Left lung (tissue), 10 donors: ENCODE measurements around the gene PSEN1. TPM values are rescaled to one million over a fixed set of nuclear protein-coding genes. Genes with fewer than 3 reads are reported as not detected.
A peak's percentile ranks its signal among the peaks of the same experiment; 100 is the strongest.

ENCODE experiments used
- ATAC-seq: fragments of 200-7000 bp; cut with Tn5 transposase; one replicate; pipeline ENCODE4 v1.9.1; 2020; ENCODE audit warnings: moderate library complexity
- DNase-seq, 4 donors: peaks; one replicate each; pipeline ENCODE4 v3.0.0-alpha.2; 2013 to 2020
- H3K27ac ChIP-seq, 2 donors: fragments of 200-600 bp; sonication (generic) in 1 of 2; one replicate each; pipeline versions ENCODE4 v1.5.0 to v1.8.0; 2020 to 2021
- H3K27me3 ChIP-seq, 2 donors: fragments of 200-600 bp; sonication (generic) in 1 of 2; one replicate each; pipeline versions ENCODE4 v1.5.0 to v1.8.0; 2020 to 2021
- H3K36me3 ChIP-seq, 2 donors: fragments of 200-600 bp; sonication (generic) in 1 of 2; one replicate each; pipeline versions ENCODE4 v1.5.0 to v1.8.0; 2020 to 2021
- H3K4me1 ChIP-seq, 2 donors: fragments of 200-600 bp; one replicate each; pipeline ENCODE4 v1.8.0; 2021
- H3K4me3 ChIP-seq, 2 donors: fragments of 200-600 bp; sonication (generic) in 1 of 2; one replicate each; pipeline versions ENCODE4 v1.5.0 to v1.8.0; 2020 to 2021; ENCODE audit warnings: mild to moderate bottlenecking in 1 of 2
- H3K9me3 ChIP-seq, 2 donors: fragments of 200-600 bp; sonication (generic) in 1 of 2; one replicate each; pipeline versions ENCODE4 v1.5.0 to v1.8.0; 2020 to 2021
- CTCF ChIP-seq, 2 donors: fragments of 200-600 bp; sonication (generic) in 1 of 2; IDR thresholded peaks; one replicate each; pipeline versions ENCODE4 v1.5.0 to v1.8.0; 2021; ENCODE audit warnings: antibody characterized with exemption in 2 of 2
- intact Hi-C, 2 donors: fragments of 100-400 bp; cut with DNase I; formaldehyde crosslinking; loops; one replicate each; pipeline versions ENCODE4 v1.11.2 to v1.14.2; 2022
- polyA plus RNA-seq, 6 donors: library from polyadenylated mRNA; unstranded; fragments of 120-200 nt; gene quantifications; one replicate each; pipeline ENCODE4 v1.2.1, GENCODE V29; 2013; ENCODE audit not compliant: insufficient read length in 6 of 6
- total RNA-seq, 2 donors: library from RNA; stranded (reverse); fragmentation: NEBNext Ultra II Directional; extraction: Animal tissue kit (Norgen Biotek cat#: 25700); gene quantifications; one replicate each; pipeline ENCODE4 v1.2.1, GENCODE V29; 2021
- donor health status: DM: no; HTN: yes; CAD: no.
- donor health status: DM: no; HTN: no; CAD: no.

Gene PSEN1
- total and polyA plus RNA-seq, 8 donors, result 50.1 to 67.8 (median 54.3) TPM

GRCh38 chr14:73217411-73217810 lies 81.1 kb downstream of the PSEN1 start:
- Histone ChIP-seq H3K4me3 (no peak overlapping the region), H3K27me3 (no peaks in the 10 kb centered on the region), H3K4me1 (peaks cover 0 to 6% of the 10 kb centered on the region in 2 donors), H3K9me3 (no peaks in the 10 kb centered on the region), H3K27ac (no peak overlapping the region), H3K36me3 (peaks cover 0 to 97% of the 10 kb centered on the region in 2 donors)
- ATAC-seq (no peak), DNase-seq (no peak)
- no peak for TF ChIP-seq CTCF (IDR thresholded peaks at IDR 0.05)
- intact Hi-C loops, result no loop called here

GRCh38 chr14:73220061-73220460 lies 83.8 kb downstream of the PSEN1 start:
- Histone ChIP-seq H3K9me3 (no peaks in the 10 kb centered on the region), H3K4me3 (no peak overlapping the region), H3K36me3 (peaks cover 0 to 86% of the 10 kb centered on the region in 2 donors), H3K27me3 (no peaks in the 10 kb centered on the region), H3K27ac (no peak overlapping the region), H3K4me1 (peaks cover 0 to 11% of the 10 kb centered on the region in 2 donors)
- no peak for ATAC-seq
- no peak for TF ChIP-seq CTCF (IDR thresholded peaks at IDR 0.05)
- intact Hi-C loops, result no loop called here
- DNase-seq, result no peak

- Histone ChIP-seq H3K4me3 (no peak overlapping the region), H3K4me1 (peaks cover 0 to 11% of the 10 kb centered on the region in 2 donors), H3K27ac (no peak overlapping the region), H3K9me3 (no peaks in the 10 kb centered on the region), H3K27me3 (no peaks in the 10 kb centered on the region), H3K36me3 (peaks cover 0 to 86% of the 10 kb centered on the region in 2 donors)
- TF ChIP-seq CTCF (IDR thresholded peaks at IDR 0.05), result no peak
- DNase-seq (no peak), ATAC-seq (no peak)
- intact Hi-C loops, result no loop called here
Measured at GRCh38 chr14:73220634-73221033, 84.3 kb downstream of the PSEN1 start.

- Histone ChIP-seq H3K4me1 (peaks cover 0 to 11% of the 10 kb centered on the region in 2 donors), H3K4me3 (no peak overlapping the region), H3K9me3 (no peaks in the 10 kb centered on the region), H3K36me3 (peaks cover 0 to 83% of the 10 kb centered on the region in 2 donors), H3K27me3 (no peaks in the 10 kb centered on the region), H3K27ac (no peak overlapping the region)
- intact Hi-C loops, result no loop called here
- DNase-seq (no peak), ATAC-seq (no peak)
- no peak for TF ChIP-seq CTCF (IDR thresholded peaks at IDR 0.05)
Measured at GRCh38 chr14:73221945-73222344, 85.6 kb downstream of the PSEN1 start.

- Histone ChIP-seq H3K4me1 (peaks cover 3 to 16% of the 10 kb centered on the region in 2 donors), H3K27me3 (no peaks in the 10 kb centered on the region), H3K4me3 (no peak overlapping the region), H3K9me3 (no peaks in the 10 kb centered on the region), H3K27ac (no peak overlapping the region), H3K36me3 (peaks cover 0 to 82% of the 10 kb centered on the region in 2 donors)
- no peak for TF ChIP-seq CTCF (IDR thresholded peaks at IDR 0.05)
- DNase-seq (peak in 1 of 4 donors; percentile 59), ATAC-seq (peak; percentile 48)
- intact Hi-C loops, result no loop called here
Measured at GRCh38 chr14:73223049-73223448, 86.7 kb downstream of the PSEN1 start.
